HL-60/S4 (cell line): ENCODE measurements around the gene SLC35F3.

Experiments used
- in situ Hi-C: fragments of 300-500 bp; cut with MboI; formaldehyde crosslinking; loops from 2 replicates; pipeline ENCODE4 v1.14.3; 2022; ENCODE audit warnings: low sequenced_read_pairs

SLC35F3 gene

GRCh38 chr1:233971753-233972152, 67.3 kb downstream of the SLC35F3 start:
- in situ Hi-C loops: no loop called here

DNA sequence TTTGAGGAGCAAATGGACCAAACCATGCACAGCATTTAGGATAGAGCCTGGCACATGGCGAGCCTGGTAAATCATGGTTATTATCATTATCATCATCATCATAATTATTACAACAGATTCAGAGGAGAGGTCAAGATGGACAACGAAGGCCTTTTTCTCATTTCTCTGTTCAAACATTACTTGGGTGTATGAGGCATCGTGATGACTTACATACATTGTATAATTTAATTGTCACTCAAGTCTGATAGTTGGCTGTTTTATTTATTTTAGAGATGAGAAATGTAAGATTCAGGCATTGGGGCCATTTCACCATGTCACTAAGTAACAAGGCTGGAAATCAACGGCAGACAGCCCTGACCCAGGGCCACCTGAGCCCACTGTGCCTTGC, 68.1 kb downstream of the SLC35F3 start:
- in situ Hi-C loops: no loop called here

DNA sequence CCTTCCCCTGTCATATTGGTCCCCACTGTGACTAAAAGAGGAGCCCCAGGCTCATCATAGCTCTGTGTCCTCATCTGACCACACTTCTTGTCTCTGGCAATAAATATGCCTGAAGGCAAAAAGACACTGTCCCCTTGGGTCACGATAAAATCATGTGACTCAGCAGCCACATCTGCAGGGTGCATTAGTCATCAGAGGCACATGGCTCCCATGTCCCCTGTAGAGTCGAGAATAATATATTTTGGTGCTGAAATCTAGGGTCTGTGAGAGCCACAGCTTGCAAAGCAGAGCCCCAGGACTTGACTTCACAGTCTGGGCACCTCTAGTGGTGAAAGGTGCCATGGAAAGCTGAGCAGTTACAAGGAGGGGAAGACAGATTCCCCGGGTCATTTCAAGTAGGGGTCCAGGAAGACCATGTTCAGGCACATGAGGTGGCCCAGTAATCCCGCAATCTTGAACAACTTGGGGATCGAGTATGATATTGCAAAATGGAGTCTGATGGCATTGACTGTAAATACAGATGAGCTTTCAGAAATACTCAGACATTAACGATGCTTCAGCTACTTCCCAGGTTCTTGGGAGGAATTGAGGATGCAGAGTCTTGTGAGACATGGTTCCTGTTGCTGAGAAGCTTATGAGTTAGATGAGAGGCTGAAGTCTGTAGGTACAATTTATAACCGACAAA, 68.6 kb downstream of the SLC35F3 start:
- in situ Hi-C loops: no loop called here

DNA sequence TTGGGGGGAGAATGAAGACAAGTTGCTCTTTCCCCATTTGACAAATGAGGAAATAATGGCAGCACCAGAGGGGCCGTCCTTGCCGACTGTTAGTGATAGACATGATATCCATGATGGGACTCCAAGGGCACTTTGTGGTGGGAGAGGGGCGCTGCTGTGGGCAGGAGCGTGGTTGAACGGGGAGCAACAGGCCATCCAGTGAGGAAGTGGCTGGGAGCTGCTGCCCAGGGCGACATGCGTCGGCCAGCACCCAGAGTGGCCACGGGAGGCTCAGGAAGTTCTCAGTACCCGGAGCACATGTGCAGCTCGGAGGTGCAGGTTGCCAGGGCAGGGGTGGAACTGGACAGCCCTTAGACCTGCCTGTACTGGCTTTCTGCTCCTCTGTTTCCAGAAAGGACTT, 71.0 kb downstream of the SLC35F3 start:
- in situ Hi-C loops: no loop called here

- in situ Hi-C loops: no loop called here
These were observed 76.7 kb downstream of the SLC35F3 start for GRCh38 chr1:233981042-233981675.

GRCh38 chr1:233982827-233983518, 78.5 kb downstream of the SLC35F3 start:
- in situ Hi-C loops: no loop called here

- in situ Hi-C loops: no loop called here
These were observed 79.3 kb downstream of the SLC35F3 start for GRCh38 chr1:233983811-233984210.

- in situ Hi-C loops: no loop called here
These were observed 84.7 kb downstream of the SLC35F3 start for GRCh38 chr1:233988963-233989696.

GRCh38 chr1:233990486-233990885, 86.0 kb downstream of the SLC35F3 start:
- in situ Hi-C loops: no loop called here

GRCh38 chr1:233993651-233994050, 89.2 kb downstream of the SLC35F3 start:
- in situ Hi-C loops: no loop called here

DNA sequence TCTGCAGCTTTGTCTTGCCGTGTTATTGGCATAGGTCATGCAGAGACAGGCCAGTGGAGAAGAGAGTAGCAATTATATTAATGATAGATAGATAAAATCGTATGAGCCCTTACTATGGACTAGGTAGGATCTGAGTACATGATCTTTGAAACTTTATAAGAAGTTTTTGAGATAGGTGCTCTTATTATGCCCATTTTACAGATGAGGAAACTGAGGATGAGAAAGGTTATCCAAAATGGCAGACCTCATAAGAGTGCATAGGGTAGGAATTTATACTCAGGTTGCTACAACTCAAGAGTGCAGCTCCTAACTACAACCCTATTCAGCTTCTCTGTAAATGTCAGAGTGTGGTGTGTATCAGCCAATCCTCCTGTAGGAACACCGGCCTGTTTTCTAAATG, 89.6 kb downstream of the SLC35F3 start:
- in situ Hi-C loops: no loop called here

- in situ Hi-C loops: no loop called here
These were observed 94.0 kb downstream of the SLC35F3 start for GRCh38 chr1:233998456-233998855.

- in situ Hi-C loops: no loop called here
These were observed 94.4 kb downstream of the SLC35F3 start for GRCh38 chr1:233998891-233999290.

DNA sequence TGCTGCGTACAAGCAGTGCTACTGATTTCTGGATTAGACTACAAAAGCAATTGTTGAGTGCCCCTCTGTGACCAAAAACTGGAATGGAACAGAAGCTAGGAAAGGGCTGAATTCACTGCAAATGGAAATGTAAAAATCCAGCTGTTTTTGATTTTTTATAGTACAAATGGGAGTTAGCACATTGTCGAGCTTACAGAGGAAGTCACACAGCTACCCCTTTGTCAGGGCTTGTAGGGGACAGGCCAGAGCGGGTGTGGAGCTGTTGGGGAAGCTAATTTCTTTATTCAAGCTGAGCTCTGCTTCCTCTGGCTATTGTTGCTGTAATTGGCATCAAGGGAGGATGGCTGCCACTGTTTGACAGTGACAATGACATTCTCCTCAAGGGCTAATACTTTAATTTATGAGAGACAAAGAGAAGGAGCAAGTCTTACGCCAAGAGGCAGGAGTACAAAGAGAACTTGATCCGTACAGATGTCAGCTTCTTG, 96.1 kb downstream of the SLC35F3 start:
- in situ Hi-C loops: no loop called here

GRCh38 chr1:234001817-234002216, 97.3 kb downstream of the SLC35F3 start:
- in situ Hi-C loops: no loop called here

DNA sequence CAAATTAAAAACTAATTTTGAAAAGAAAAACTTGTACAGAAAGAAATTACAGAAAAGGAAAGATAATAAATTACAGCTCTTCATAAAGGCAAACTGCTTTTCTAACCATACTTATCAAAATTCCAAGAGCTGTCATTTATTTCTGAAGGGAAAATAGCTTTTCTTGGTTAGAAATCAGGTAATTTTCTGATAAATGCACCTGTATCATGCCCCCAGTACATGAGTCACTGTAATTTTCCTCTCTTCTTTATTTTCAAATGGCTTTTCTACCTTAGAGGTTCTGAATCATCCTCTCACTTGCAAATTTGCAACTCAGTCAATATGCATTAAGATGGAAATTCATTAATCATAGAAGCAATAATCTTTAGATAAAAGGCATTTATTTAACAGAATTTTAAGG, 100.1 kb downstream of the SLC35F3 start:
- in situ Hi-C loops: no loop called here

DNA sequence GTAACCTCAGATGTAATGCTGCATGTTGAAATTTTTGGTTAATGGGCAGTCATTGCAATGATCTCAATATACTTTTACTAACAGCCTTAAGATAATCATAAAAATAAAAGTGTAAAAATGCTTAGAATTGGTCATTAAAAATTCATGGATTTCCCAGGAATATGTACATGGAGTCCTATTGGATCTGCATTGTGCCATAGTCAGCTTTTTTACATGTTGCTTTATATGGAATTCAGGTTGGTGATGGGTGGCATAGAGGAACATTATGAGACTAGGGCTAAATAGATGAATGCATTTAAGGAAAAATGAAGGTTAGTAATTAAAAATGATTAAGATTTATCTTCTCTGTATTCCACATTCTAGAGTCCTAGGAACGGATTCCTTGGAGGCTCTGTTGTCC, 103.2 kb downstream of the SLC35F3 start:
- in situ Hi-C loops: no loop called here

DNA sequence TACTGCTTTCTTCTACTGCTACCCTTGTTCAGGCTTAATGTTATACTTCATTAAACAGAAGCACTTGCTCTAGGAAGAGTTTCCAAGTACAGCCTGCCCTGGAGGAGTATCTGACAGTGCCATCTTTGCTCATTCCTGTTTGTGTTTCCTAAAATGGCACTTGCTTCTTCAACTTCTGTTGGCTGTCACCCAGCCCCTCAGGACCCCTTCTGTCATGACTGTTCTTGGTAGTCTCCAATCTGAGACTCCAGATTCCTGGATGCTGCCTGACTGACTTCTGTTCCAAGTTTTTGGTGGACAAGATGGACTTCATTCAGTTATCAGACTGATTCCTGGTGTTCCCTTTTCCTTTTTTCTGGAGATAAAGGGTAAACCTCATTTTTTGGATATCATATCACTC, 104.1 kb downstream of the SLC35F3 start:
- in situ Hi-C loops: no loop called here

- in situ Hi-C loops: no loop called here
These were observed 105.2 kb downstream of the SLC35F3 start for GRCh38 chr1:234009668-234010067.

- in situ Hi-C loops: no loop called here
These were observed 109.7 kb downstream of the SLC35F3 start for GRCh38 chr1:234014208-234014607.

DNA sequence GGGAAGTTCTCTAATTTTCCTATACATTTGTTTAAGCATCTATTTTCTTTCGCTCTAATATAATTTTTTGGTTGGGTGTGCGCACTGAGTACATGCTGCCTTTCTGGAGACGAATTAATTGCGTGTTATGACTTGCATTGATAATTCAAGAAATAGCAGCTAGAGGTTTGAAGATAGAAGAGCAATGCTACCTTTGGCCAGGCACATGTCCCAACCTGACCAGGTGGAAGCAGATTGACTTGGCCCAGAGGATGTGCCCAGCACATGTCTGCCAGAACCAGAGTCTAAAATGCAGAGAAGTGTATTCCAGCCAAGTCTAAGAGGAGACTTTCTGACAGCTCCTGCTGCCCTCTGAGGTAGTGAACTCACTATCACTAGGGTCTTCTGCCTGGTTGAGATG, 114.3 kb downstream of the SLC35F3 start:
- in situ Hi-C loops: no loop called here
